ENCODE data around the gene HUNK.

DNA sequence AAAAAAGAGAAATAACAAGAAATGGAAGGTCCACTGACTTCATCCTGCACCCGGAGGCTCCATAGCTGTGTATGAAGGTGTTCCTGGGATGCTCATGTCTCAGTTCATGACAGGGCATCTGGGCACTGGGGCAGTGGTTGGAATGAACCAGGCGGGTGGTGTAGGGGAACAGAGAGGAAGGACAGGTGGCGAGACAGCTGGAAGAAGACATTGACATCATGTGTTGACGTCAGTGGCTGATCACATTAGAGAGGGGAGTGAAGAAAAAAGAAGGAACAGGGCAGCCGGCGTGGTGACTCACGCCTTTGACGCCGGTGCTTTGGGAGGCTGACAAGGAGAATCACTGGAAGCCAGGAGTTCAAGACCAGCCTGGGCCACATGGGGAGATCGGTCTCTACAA is 50.1 kb downstream of the HUNK start:
- no peak for TF ChIP-seq CREB1 (IDR thresholded peaks at IDR 0.05; ENCODE audit: low read depth)
- no peak for TF ChIP-seq FOXM1 (IDR thresholded peaks at IDR 0.05; ENCODE audit: borderline replicate concordance, low read depth)
- no peak for TF ChIP-seq EP300 (IDR thresholded peaks at IDR 0.05; ENCODE audit: borderline replicate concordance)
- TF ChIP-seq NFIC (IDR thresholded peaks at IDR 0.05), result no peak
- no peak for TF ChIP-seq TCF12 (IDR thresholded peaks at IDR 0.05; ENCODE audit: low read depth)
- TF ChIP-seq CEBPB (IDR thresholded peaks at IDR 0.05), result no peak
- no peak for TF ChIP-seq RAD21 (IDR thresholded peaks at IDR 0.05; ENCODE audit: low read depth)
- no peak for TF ChIP-seq TAF1 (IDR thresholded peaks at IDR 0.05; ENCODE audit: low read depth)
- TF ChIP-seq, protein P1, sequence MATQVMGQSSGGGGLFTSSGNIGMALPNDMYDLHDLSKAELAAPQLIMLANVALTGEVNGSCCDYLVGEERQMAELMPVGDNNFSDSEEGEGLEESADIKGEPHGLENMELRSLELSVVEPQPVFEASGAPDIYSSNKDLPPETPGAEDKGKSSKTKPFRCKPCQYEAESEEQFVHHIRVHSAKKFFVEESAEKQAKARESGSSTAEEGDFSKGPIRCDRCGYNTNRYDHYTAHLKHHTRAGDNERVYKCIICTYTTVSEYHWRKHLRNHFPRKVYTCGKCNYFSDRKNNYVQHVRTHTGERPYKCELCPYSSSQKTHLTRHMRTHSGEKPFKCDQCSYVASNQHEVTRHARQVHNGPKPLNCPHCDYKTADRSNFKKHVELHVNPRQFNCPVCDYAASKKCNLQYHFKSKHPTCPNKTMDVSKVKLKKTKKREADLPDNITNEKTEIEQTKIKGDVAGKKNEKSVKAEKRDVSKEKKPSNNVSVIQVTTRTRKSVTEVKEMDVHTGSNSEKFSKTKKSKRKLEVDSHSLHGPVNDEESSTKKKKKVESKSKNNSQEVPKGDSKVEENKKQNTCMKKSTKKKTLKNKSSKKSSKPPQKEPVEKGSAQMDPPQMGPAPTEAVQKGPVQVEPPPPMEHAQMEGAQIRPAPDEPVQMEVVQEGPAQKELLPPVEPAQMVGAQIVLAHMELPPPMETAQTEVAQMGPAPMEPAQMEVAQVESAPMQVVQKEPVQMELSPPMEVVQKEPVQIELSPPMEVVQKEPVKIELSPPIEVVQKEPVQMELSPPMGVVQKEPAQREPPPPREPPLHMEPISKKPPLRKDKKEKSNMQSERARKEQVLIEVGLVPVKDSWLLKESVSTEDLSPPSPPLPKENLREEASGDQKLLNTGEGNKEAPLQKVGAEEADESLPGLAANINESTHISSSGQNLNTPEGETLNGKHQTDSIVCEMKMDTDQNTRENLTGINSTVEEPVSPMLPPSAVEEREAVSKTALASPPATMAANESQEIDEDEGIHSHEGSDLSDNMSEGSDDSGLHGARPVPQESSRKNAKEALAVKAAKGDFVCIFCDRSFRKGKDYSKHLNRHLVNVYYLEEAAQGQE (IDR thresholded peaks at IDR 0.05; ENCODE audit: low read depth), result no peak
- TF ChIP-seq, protein P2, sequence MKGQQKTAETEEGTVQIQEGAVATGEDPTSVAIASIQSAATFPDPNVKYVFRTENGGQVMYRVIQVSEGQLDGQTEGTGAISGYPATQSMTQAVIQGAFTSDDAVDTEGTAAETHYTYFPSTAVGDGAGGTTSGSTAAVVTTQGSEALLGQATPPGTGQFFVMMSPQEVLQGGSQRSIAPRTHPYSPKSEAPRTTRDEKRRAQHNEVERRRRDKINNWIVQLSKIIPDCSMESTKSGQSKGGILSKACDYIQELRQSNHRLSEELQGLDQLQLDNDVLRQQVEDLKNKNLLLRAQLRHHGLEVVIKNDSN (IDR thresholded peaks at IDR 0.05), result no peak
- TF ChIP-seq YY1 (IDR thresholded peaks at IDR 0.05; ENCODE audit: low read depth), result no peak
